Measurements from ENCODE around the gene PRRC2B.
"Not testable (repeated sequence)": the region's sequence is repeated elsewhere in the genome, so short reads cannot be mapped to it uniquely, and the experiment has no call there.

PRRC2B gene

DNA sequence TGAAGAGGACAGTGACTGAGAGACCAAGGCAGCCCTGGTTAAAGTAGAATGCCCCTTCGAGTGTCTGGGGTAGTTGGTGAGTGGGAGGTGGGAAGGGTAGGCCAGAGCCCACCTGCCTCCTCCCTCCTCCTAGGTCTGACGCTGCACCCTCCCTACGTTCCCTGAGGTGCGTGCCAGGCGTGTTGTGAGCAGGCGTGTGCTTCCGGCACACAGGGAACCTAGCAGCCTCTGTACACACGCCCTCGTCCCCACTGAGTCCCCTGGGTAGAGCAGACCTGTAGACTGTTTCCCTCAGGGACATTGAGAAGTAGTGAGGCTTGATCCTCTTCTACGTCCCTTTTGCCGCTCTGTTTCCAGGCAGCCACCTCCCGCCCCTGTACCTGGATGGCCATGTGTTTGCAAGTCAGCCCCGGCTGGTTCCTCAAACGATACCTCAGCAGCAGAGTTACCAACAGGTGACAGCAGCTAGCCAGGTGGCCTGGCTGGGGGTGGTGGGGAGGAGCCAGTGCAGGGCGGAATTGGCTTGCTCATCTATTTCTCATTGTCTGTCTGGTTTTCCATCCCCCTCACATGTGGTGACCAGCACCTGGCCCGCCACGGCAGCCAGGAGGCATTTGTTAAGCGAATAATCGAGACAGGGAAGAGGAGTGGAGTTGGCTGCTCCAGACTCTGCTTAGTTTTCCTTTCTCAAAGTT, 92.0 kb downstream of the PRRC2B start:
- no peak for DNase-seq (ENCODE audit: low read depth in 2 of 2)

DNA sequence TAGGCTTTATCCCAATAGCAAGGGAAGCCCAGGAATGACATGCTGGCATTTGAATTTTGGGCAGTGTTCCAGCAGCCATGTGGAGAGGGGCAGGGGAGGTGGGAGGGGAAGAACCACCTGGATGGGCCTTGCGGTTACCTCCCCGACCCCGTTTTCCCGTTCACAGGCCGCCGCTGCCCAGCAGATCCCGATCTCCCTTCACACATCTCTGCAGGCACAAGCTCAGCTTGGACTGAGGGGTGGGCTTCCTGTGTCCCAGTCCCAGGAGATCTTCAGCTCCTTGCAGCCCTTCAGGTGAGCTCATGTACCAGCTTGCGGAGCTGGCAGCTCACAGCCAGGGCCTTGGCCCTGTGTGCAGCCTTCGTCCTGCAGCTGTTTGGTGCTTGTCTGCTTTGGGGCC, 93.1 kb downstream of the PRRC2B start:
- no peak for DNase-seq (ENCODE audit: low read depth in 2 of 2)

DNA sequence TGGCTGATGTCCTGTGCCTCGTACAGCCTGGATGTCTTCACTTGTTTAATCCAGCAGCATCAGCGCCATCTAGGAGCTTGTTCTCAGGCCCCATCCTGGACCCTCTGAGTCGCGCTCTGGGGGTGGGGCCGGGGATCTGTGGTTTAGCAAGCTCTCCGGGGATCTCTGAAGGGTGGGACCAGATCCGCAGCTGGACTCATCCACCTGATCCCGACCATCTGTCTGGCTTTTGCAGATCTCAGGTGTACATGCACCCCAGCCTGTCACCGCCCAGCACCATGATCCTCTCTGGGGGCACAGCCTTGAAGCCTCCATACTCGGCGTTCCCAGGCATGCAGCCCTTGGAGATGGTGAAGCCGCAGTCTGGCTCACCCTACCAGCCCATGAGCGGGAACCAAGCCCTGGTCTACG, 93.7 kb downstream of the PRRC2B start:
- no peak for DNase-seq (ENCODE audit: low read depth in 2 of 2)

DNA sequence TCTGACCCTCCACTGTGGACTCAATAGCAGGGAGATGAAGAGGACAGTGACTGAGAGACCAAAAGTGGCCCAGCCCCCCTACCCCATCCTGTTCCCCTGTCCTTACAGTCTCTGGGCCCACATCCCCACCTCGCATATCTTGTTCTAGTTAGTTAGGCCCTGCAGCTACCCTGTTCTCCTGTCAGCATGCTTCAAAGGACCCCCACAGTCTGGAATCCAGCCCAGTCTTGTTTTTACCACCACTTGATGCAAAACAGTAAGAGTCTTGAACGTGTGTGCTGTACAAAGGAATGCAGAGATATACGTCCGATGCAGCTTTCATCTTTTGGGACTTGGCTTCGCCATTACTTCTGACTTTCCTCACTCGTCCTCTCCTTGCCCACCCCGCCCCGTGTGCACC, 96.6 kb downstream of the PRRC2B start:
- no peak for DNase-seq (ENCODE audit: low read depth in 2 of 2)

DNA sequence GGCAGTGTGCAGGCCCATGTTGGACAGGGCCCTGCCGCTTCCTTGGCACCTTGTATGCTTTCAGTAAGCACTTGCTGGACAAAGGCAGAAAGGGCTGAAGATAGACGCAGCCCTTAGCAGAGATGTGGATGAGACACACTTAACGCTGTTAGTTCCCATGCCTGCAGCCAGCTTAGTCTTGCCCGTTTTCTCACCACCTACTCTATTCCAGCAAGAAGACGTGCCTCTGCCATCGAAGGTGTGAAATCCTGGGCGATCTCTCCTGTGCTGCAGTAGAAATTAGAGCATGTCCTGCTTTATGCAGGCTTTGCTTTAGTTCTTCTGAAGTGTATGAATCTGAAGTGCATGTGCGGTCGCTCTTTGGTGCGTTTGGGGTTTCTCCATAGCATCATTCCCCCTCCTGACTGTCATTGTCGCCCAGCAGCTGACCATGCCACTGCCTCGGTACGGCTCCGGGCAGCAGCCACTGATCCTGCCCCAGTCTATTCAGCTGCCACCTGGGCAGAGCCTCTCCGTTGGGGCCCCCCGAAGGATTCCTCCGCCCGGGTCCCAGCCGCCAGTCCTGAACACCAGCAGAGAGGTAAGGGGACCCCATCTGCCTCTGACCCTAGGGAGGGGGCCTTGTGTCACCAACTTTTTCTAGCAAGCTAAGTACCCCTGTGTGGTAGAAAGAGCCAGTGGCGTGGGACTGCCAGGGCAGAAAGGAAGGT, 97.3 kb downstream of the PRRC2B start:
- no peak for DNase-seq (ENCODE audit: low read depth in 2 of 2)

DNA sequence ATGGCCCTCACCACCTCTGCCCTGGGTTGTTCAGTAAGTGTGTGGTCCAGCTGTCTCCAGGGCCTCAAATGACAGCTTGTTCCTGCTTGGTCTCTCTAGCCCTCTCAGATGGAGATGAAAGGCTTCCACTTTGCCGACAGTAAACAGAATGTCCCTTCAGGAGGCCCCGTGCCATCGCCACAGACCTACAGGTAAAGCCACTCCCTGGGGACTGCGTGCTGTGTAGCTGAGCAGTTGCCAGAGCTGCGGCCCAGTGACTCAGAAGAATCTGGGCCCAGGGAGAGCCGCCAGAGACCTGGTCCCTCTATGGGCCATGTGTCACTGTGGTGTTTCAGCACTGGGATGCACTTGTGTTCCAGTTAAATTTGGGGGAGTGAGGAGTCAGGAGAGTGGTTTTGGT, 98.2 kb downstream of the PRRC2B start:
- no peak for DNase-seq (ENCODE audit: low read depth in 2 of 2)

DNA sequence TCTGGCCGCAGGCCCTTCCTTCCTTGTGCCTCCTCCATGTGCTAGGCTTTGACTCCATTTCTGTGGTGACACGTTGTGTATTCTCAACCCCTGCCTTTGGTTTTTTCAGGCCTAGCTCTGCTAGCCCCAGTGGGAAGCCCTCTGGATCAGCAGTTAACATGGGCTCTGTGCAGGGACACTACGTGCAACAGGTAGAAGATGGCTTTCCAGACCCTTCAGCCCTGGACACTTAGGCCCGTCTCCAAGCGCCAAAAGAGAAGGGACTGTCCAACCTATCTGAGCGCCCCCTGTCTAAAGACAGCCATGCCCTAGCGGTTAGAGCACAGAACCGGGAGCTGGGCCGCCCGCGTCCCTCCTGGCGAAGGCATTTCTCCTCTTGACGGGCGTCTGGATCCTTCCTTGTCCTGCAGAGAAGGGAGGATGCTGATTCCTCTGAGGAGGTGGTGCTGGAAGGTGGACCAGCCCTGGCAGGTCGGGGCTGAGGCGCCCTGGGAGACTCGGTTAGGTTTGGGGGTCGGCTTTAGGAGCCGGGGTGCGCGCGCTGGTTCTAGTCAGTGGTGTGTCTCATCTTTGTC, 100.5 kb downstream of the PRRC2B start:
- DNase-seq (ENCODE audit: low read depth in 2 of 2), result no peak

DNA sequence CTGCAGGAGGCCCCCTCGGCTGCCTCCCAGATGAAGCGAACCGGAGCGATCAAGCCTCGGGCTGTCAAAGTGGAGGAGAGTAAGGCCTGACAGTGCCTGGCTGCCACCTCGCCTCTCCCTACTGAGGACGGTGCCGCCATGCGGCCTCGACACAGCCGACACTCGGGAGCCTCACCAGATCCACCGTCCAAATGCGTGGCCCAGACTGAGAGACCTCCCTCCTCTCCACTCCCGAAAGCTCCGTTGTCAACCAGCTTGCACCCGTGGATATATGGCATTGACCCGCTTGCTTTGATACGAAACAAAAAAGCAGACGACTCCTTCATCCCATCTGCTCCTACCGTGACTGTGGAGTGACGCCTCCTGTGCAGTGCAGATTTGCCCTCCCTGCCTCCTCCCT, 101.9 kb downstream of the PRRC2B start:
- no peak for DNase-seq (ENCODE audit: low read depth in 2 of 2)

DNA sequence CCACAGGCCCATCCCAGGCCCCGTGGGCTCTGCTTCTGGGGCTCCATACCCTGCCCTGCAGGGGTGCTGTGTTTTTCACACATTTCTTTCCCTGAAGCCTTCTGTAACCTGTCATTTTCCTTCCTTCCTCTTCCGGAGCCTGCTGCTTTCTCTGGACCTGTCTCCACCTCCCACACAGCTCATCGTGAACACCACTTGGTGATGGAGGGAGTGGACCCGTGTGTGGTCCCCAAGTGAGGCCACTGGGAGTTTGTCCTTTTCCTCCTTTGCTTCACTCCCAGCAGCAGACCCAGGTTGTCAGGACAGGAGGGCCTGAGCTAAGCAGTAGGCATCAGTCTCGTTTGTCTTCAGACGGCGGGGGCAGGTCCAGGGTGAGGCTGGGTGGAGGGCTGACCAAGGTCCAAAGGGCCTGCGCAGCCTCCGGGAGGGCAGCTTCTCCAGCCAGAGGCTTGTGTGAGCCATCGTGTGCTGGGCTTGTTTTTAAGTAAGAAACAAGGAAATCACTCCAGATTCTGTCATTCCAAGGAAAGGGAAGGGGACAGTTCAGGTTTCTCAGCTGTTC, 103.0 kb downstream of the PRRC2B start:
- DNase-seq (ENCODE audit: low read depth in 2 of 2), result no peak

DNA sequence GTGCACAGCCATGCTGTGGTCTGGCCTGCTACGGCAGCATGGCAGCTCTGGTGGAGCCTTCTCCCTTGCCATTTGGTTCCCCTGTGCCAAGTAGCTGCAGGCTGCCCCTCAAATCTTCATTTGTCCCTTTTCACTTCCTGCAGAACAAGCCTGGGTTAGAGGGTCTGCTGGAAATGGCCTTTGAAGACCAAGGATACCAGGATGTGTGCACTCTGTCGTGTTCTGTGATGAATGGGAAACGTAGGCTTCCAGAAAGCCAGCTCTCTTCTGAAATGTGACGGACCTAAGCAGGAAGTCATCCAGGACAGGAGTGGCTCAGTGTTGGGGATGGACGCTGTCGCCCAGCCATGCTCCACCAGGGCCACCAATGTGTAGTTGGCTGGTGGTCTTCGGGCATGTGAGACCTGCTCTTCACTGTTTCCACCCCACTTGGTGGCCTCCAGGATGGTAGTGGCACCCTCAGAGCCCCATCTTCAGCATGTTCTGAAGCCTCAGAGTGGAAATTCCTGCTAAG, 105.4 kb downstream of the PRRC2B start:
- no peak for DNase-seq (ENCODE audit: low read depth in 2 of 2)

DNA sequence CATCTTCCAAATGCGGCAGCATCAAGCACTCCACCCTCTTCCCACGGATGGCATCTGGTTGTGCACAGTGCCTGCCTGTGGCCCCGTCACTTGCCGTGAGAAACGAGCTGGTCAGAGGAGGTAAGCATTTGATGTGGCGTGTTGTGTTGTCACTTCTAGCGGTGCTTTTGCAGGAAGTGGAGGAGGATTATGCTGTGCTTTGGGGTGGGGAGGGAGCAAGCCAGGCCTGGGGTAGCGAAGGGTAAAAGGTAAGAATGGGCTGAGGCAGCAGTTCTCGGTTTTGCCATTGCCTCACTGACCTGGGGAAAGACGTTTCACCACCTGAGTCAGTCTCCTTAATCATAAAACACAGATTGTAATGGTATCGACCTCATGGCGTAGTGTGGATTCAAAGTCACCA, 106.5 kb downstream of the PRRC2B start:
- DNase-seq (ENCODE audit: low read depth in 2 of 2), result peak; percentile 47 to 50

DNA sequence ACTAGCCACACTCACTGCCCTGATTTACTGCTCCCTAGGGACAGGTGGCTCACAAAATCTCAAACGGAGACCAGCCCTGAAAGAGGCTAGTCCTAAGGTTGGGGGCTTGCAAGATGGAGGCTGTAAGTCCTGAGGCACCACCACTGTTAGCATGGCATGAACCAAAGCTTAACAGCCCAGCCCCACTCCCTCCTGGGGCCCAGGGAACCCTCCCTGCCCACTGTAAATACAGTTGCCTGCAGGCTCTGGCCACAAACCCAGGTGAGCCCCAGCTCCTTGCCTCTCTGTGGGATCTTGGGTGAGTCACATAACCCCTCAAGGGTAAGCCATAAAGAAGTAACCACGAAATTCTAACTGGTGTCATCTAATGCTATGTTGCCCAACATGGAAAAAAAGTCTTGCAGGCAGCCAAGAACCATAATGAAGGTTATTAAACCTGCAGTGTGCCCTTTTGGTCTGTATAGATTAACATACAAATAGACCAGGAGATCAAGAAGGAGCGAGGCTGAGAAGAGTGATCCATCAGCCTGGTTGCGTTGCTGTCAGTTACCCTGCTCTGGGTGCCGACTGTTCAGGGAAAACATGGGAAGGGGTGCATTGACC, 107.2 kb downstream of the PRRC2B start:
- peak in 1 of 2 donors; percentile 35 for DNase-seq (ENCODE audit: low read depth in 2 of 2)

DNA sequence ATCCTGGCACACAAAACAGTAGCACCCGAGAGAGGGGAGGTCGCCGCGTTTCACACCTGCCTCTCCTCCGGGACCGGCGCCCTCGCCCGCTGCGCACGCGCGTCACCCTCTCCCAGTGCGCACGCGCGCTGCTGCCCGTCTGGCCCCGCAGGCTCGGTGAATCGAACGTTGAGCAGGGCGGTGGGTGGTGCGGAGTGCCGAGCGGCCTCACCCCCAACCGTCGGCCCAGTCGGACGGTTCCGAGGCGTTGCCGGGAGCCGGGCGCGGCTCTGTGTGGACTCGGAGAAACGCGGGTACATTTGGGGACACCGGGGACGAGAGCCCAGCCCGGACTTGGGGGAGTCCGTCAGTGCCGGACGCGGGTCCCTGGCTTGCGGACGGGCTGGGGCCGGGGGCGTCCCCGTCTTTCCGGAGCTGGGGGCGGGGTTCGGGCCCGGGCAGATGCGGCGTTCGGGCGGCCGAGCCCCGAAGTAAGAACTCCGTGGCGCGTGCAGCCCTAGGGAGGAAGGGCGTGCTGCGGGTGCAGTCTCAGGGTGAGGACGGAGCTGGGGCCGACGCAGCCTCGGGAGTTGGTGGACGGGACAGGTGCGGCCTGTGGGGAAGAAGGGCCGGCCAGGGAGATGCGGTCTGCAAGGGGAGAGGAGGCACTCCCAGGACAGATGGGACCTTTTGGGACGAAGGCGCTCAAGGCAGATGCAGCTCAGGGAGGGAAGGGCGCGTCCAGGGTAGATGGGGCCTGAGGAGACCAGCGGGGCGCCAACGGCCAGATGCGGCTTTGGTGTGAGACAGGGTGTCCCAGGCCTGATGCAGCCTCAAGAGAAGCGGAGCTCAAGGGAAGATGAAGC, 109.1 kb downstream of the PRRC2B start, which contains the start of gene POMT1:
Gene POMT1, plus strand, starts transcription at position 138 of the 845 bp plus-strand sequence. CDS start 1,301 bp downstream, outside the sequence.
- DNase-seq (ENCODE audit: low read depth in 2 of 2), result peak; percentile 78 to 79

DNA sequence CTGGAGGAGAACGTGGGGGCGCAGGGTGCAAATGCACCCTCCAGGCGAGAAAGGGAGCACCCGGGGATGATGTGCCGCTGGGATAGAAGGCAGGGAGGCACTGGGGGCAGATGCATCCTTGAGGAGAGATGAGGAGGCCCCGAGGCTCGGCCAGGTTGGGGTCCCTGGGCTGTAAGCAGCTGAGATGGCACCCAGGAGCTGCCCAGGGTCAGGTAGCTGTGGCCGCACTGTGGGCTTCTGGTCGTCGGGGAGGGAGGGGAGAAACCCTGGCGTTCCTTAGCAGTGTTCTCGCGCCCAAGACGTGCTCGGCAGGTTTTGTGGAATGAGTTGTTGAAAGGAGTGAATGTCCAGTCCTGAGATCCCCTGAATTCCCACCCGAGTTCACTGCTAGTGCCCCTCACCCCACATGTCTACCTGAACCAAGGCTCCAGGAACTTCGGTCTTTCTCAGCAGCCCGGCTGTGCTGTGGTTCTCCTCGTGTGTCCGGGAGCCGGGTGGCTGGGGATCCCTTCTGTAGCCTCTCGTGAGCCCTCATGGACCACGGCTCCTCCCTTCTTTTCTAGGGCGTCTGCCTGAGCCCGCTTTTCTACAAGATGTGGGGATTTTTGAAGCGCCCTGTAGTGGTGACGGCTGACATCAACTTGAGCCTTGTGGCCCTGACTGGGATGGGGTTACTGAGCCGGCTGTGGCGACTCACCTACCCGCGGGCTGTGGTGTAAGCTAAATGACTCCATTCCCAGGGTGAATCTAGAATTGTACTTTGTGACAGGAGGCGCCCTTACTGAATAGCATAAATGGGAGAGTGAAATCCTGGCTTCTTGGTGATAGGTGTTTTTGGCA, 110.0 kb downstream of the PRRC2B start:
- peak; percentile 39 to 50 for DNase-seq (ENCODE audit: low read depth in 2 of 2)

DNA sequence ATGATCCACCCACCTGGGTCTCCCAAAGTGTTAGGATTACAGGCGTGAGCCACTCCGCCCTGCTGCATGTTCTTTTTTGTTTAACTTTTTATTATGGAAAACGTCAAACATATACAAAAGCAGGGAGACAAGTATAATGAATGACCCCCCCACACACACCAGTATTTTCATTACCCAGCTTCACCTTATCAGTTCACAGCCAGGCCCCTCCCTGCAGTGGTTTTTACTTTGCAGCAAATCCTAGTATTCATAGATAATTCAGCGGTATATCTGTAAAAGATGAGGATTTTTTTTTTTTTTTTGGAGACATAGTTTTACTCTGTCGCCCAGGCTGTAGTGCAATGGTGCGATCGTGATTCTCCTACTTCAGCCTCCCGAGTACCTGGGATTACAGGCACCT, 111.1 kb downstream of the PRRC2B start:
- no peak for DNase-seq (ENCODE audit: low read depth in 2 of 2)

DNA sequence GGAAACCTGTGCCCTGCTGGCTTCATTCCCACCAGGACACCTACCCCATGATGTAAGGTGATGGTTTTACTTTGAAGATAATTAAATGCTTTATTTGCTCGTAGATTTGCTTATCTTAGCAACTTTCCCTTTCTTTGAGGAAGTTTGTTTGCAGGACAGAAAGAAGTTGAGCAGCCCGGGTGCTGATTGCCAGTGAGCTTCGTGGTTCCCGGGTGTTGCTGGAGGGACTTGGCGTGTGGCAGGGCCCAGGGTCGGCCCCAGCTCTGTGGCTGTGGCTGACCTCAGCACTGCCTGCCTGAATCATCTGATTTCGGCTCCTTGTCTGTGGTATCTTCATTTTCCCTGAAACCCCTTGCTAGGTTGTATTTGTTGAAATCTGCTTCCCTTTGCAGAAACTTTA, 117.5 kb downstream of the PRRC2B start:
- no peak for DNase-seq (ENCODE audit: low read depth in 2 of 2)

DNA sequence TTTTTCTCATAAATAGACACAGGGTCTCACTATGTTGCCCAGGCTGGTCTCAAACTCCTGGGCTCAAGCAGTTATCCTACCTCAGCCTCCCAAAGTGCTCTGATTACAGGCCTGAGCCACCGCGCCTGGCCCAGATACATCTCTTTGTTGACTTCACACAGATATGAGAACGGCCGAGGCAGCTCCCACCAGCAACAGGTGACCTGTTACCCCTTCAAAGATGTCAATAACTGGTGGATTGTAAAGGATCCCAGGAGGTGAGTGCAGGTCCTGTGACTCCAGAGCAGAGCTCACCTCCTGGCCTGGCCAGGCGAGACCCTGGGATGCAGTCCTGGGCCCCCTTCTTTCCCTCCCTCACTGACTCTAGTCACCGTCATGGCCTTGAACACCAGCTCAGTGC, 118.0 kb downstream of the PRRC2B start:
- no peak for DNase-seq (ENCODE audit: low read depth in 2 of 2)

DNA sequence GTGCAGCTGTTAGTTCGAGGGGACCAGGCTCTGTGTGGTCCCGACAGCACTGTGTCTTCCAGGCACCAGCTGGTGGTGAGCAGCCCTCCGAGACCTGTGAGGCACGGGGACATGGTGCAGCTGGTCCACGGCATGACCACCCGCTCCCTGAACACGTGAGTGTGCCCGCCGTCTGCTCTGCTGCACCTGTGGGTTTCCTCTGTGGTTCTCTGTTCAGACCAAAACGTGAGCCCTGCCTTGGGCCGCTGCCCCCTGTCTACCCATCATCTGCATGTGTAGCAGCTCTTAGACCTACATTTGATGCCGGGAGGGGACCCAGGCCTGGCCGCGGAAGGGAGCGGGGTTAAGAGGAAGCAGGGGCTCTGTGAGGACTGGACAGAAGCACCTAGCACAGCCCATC, 119.3 kb downstream of the PRRC2B start:
- no peak for DNase-seq (ENCODE audit: low read depth in 2 of 2)

DNA sequence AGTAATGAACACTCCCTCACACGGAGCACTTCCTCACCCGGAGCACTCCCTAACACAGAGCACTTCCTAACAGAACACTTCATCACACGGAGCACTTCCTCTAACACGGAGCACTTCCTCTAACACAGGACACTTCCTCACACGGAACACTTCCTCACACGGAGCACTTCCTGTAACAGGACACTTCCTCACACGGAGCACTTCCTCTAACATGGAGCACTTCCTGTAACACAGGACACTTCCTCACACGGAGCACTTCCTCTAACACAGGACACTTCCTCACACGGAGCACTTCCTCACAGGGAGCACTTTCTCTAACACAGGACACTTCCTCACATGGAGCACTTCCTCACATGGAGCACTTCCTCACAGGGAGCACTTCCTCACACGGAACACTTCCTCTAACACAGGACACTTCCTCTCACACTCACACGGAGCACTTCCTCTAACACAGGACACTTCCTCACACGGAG, 121.7 kb downstream of the PRRC2B start:
- not testable (repeated sequence) for DNase-seq (ENCODE audit: low read depth in 2 of 2)

DNA sequence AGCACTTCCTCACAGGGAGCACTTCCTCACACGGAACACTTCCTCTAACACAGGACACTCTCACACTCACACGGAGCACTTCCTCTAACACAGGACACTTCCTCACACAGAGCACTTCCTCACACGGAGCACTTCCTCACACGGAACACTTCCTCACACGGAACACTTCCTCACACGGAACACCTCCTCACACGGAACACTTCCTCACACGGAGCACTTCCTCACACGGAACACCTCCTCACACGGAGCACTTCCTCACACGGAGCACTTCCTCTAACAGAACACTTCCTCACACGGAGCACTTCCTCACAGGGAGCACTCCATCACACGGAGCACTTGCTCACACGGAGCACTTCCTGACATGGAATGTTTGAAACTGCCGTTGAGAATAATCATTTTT, 122.2 kb downstream of the PRRC2B start:
- no peak for DNase-seq (ENCODE audit: low read depth in 2 of 2)
